ENCODE data around the gene RNF114.
A peak's percentile ranks its signal among the peaks of the same experiment; 100 is the strongest.
"Not testable (repeated sequence)": the region's sequence is repeated elsewhere in the genome, so short reads cannot be mapped to it uniquely, and the experiment has no call there.

Gene RNF114

DNA sequence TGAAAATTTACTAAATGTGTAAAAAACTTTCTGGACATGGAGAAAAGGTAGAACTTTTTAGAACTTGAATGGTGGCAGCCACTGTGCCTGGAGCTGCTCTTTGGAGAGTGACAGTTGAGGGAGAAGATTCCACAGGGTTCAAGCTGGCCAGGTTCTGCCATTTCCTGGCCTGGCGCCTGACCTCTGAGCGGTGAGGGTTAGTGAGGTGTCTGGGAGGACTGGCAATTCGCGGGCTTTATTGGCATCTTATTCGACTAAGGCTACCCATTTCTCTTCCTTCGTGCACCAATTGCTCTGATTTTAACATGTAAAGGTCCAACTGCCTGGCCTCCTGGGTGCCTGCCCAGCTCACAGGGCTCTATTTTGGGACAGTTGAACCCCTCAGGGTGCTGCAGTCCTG, 49.0 kb downstream of the RNF114 start:
- DNase-seq (ENCODE audit: low spot score) (no peak), FAIRE-seq (no peak)

DNA sequence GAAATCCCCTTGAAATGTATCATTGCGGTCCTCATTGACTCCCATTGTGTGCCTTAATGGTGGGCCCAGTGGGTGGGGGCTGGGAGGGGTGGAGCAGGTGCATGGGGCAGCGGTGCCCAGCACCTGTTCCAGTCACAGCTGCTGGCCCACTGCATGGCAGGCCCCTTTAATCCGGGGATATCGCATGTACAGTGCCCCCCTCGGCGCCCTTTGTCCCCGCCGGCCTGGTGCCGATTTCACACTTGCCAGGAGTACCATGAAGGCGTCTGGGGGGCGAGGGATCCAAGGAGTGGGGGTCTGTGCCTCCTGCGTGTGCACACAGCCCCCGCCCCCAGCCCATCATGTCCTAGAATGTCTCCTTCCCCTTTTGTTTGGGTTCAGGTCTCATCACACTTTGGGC, 49.4 kb downstream of the RNF114 start:
- DNase-seq (ENCODE audit: low spot score) (no peak), FAIRE-seq (no peak)

DNA sequence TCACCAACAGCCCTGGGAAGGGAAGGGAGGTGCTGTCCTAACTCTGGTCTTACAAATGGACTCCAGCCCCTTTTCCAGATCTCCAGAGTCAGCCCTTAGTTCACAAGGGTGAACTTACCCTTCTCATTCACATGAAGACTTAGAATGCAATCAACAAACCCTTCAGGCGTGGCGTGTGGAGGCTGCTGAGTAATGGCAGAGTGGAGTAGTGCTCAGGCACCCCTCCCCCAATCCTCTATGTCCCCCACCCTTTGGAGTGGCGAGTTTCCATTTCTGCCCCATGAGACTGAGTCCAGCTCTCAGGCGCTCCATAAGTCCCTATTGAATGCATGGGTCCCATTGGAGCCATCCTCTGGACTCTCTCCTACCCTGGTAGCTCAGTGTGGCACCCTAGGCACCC, 49.9 kb downstream of the RNF114 start:
- FAIRE-seq, result no peak
- peak; percentile 38 for DNase-seq (ENCODE audit: low spot score)

DNA sequence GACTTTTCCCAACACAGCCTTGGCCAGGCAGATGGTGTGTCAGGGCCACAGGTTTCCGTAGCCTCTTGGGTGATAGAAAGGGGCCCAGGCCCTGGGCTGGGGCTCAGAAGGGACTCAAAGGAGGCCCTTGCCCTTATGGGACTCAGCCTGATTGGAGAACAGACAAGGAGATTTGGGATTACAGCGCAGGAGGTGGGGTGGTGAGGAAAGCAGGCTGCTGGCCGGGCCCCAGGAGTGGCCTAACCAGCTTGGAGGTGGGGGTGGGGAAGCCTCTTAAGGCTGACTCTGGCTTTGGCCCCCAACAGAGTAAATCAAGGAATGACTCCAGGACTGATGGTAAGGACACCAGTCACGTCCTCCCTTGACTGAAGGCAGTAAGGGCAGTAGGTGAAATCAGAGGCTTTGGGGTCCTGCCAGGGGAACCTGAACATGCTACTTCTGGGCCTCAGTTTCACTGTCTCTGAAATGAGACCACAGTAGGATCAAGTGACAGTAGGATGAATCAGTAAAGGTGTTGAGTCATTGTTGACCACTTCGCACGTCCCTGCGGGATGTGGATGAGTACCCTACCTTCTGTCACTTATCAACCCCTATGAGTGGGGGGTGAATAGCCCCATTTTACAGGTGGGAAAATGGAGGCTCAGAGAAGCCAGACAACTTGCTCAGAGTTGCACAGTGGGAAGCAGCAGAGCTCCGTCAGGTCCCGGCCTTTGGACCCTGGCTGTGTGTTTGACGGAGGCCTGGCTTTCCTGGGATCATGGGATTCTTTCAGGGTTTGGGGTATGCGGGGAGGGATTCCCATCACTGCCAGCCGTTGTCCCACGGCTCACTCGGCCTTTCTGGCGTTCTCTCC, 51.0 kb downstream of the RNF114 start:
- FAIRE-seq, result peak; percentile 88
- DNase-seq (ENCODE audit: low spot score), result peak; percentile 89

DNA sequence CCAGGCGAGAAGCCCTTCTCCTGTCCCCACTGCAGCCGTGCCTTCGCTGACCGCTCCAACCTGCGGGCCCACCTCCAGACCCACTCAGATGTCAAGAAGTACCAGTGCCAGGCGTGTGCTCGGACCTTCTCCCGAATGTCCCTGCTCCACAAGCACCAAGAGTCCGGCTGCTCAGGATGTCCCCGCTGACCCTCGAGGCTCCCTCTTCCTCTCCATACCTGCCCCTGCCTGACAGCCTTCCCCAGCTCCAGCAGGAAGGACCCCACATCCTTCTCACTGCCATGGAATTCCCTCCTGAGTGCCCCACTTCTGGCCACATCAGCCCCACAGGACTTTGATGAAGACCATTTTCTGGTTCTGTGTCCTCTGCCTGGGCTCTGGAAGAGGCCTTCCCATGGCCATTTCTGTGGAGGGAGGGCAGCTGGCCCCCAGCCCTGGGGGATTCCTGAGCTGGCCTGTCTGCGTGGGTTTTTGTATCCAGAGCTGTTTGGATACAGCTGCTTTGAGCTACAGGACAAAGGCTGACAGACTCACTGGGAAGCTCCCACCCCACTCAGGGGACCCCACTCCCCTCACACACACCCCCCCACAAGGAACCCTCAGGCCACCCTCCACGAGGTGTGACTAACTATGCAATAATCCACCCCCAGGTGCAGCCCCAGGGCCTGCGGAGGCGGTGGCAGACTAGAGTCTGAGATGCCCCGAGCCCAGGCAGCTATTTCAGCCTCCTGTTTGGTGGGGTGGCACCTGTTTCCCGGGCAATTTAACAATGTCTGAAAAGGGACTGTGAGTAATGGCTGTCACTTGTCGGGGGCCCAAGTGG, 51.9 kb downstream of the RNF114 start:
- FAIRE-seq (no peak), DNase-seq (ENCODE audit: low spot score) (peak; percentile 33)

DNA sequence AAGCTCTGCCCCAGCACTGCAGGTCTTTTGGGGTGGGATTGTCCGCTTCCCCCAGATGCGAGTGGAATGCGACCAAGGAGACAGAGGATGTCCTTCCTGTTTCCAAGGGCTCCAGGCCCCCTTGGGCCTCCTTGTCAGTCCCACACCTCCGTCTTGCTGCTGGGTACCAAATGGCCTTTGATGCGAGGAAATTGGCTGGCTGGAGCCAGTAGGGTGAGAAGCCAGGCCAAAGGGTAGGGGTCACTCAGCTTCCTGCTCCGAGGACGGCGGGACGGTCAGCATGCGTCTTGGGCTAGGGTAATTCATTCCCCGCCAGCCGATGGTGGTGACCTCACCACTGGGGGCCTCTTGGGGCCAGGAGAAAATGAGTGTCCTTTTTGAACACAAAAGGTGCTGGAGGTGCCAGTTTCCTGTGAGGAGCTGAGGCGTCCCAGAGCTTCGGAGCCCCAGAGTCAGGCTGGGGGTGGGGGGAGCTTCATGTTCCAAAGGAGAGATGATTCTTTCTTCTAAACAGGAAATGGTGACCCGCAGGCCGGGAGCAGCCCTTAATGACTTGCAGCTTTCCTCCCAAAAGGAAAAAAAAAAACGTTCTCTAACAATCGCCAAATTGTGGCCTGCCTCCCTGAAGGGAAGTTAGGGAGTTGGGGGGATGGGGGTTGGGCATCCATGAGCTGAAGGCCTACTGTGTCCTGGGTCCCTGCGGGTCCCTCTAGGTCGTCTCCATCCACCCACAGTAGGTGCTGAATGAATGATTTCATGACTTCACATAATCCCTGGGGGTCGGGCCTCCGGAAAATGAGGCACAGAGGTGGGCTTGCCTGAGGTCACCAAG, 53.3 kb downstream of the RNF114 start:
- FAIRE-seq, result no peak
- peak; percentile 63 for DNase-seq (ENCODE audit: low spot score)

DNA sequence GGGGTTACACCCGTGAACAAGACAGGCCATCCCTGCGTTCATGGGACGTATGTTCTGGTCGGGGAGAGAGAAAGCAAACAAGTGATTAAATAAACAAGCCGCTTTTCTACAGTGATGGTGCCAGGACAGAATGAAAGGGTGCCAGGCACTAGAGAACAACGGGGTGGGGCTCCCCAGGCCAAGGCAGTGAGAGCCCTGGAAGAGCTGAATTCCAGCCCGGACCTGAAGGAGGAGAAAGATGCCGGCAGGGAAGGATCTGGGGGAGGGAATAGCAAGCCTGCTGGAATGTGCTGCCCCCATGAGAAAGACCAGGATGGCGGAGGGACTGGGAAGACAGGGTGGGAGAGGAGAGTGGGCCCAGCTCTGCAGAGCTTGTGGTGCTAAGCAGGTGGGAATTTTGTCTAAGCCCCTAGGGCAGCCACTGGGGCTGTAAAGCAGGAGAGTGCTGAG, 54.1 kb downstream of the RNF114 start:
- DNase-seq (ENCODE audit: low spot score) (no peak), FAIRE-seq (no peak)

DNA sequence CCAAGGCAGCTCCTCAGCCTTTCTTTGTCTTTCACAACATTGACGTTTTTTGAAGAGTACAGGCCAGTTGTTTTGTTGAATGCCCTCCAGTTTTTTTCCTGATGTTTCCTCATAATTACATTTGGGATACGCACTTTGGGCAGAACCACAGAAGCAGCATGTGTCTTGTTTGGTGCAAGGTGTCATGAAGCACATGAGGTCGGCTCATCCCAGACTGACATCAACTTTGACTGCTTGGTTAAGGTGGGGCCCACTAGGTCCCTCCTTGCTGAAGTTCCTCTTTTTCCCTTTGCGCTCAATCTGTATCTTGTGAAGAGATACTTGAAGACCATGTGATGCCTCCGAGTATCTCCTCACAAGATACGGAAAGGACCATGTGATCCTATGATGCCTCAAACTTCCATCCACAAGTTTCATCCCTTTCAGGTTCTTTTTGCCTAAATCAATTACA, 57.1 kb downstream of the RNF114 start:
- DNase-seq (ENCODE audit: low spot score), result no peak
- FAIRE-seq, result no peak

DNA sequence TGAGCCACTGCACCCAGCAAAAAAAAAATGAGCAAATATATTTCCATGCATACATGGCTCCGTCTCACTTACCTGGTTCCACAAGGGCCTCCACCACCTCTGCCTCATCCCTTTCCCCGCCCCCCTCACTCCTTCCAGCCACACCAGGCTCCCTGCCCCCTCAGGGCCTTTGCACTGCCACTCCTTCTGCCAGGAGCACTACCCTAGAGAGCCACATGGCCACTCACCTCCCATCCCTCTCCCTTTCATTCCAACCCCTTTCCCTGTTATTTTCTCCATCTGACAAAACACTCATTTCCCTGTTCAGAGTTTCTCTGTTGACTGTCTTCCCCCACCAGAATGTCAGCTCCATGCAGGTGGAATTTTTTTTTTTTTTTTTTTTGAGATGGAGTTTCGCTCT, 59.4 kb downstream of the RNF114 start:
- no peak for FAIRE-seq
- no peak for DNase-seq (ENCODE audit: low spot score)

DNA sequence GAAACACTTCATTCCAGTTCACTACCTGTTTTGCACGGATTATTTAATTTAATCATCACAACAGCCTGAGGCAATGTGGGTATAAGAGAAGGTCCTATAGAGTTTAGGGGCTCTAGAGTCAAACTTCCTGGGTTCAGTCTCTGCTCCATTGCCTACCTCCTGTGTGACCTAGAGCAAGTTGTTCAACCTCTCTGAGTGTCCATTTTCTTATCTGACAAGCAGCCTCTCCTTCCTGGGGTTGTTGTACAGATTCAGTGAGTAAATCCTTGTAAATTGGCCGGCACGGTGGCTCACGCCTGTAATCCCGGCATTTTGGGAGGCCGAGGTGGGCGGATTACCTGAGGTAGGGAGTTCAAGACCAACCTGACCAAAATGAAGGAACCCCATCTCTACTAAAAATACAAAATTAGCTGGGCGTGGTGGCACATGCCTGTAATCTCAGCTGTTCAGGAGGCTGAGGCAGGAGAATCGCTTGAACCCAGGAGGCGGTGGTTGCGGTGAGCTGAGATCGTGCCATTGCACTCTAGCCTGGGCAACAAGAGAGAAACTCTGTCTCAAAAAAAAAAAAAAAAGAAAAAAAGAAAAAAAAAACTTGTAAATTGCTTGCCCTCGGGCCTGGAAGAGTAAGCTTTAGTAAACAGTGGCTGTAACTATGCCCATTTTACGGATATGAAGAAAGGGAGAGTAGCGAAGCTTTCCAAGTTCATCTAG, 62.4 kb downstream of the RNF114 start:
- FAIRE-seq; DNase-seq (ENCODE audit: low spot score): not testable (repeated sequence)

DNA sequence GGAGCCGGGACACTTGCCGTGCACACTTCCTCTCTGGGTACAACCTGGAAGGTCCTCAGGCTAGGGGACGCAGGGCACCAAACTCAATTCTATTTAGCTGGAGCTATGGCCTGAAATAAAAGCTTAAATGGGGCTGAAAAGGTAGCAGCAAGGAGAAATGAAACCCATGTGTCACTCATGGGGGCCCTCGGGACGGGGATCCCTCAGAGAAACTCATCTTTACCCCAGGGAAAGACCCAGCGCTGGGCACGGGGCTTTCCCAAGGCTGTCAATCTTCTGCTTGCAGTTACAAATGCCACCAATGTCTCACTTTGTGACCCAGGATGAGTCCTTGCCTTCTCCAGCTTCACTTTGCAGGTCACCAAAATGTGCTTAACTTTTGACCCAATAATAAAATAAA, 63.1 kb downstream of the RNF114 start:
- FAIRE-seq (no peak), DNase-seq (ENCODE audit: low spot score) (no peak)

DNA sequence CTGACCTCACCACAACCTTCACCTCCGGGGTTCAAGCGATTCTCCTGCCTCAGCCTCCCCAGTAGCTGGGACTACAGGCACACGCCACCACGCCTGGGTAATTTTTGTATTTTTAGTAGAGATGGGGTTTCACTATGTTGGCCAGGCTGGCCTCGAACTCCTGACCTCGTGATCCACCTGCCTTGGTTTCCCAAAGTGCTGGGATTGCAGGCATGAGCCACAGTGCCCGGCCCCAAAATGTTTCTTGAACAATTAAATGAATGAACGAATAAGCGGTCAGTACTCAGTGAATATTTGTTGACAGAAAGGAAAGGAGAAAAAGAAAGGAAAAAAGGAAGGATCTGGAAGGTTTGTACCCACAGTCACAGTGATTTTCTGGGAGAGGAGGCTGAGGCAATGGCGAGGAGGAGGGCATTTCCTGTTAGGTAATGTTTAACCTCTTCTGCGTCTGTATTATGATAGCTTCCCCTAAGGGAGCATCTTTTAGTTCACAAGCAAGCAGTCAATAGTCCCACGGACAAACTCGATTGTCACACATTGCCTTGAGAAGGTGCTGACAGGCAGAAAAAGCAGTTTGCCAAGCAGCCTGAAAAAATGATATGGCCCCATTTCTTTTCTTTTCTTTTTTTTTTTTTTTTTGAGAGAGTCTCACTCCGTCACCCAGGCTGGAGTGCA, 64.5 kb downstream of the RNF114 start:
- not testable (repeated sequence) for FAIRE-seq
- DNase-seq (ENCODE audit: low spot score), result peak; percentile 47

DNA sequence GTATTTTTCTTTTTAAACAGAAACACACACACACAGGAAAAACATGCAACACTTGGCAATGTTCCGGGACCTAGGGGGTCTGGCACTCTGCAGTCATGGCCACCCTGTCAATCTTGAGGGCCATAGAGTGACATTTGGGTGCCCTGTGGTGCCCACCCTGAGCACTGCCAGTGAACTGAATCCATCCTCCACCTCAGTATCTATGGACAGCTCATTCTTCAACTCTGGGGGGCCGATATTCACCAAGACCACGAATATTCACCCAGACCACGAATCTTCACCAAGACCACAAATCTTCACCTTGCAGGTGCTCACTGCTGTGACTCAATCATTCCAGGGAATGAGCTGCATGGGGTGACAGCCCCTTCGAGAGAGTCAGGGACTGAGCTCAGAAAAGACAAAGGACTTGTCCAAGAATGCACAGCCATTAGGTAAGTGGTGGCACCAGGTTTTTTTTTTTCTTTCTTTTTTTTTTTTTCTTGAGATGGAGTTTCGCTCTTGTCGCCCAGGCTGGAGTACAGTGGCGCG, 65.7 kb downstream of the RNF114 start:
- FAIRE-seq (peak; percentile 65), DNase-seq (ENCODE audit: low spot score) (peak; percentile 68)

DNA sequence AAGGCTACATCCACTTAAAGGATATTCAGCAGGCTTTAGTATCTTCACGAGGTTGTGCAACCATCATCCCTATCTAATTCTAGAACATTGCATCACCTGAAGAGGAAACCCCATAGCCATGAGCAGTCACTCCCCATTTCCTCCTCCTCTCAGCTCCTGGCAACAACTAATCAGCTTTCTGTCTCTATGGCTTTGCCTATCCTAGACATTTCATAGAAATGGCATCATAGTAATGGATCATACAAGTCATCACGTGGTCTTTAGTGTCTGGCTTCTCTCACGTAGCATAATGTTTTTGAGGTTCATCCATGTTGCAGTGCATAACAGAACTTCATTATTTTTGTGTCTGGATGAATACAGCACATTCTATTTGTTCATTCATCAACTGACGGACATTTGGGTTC, 67.1 kb downstream of the RNF114 start:
- DNase-seq (ENCODE audit: low spot score) (peak; percentile 71), FAIRE-seq (no peak)
